Astrocyte (in vitro differentiated cells and primary cell): ENCODE data around the gene FGA. TPM values are rescaled to one million over a fixed set of nuclear protein-coding genes. Genes with fewer than 3 reads are reported as not detected.
"Not testable (repeated sequence)": the region's sequence is repeated elsewhere in the genome, so short reads cannot be mapped to it uniquely, and the experiment has no call there.

Experiments used
- DNase-seq: peaks from one replicate; pipeline ENCODE4 v3.0.0-alpha.2; 2010; ENCODE audit warnings: low read depth
- FAIRE-seq: peaks from 2 replicates; lab custom pipeline; 2011; peaks lifted over from hg19 to GRCh38; lab: Jason Lieb, UNC
- H2AFZ ChIP-seq: 2 replicates; pipeline ENCODE4 v1.6.0; 2012; ENCODE audit warnings: low read depth, low read length, inconsistent platforms
- H3K27ac ChIP-seq: 2 replicates; pipeline ENCODE4 v1.5.1; 2011; ENCODE audit warnings: low read depth, low read length, inconsistent platforms
- H3K27me3 ChIP-seq: 2 replicates; pipeline ENCODE4 v1.6.0; 2011; ENCODE audit warnings: low read length, inconsistent platforms; ENCODE audit not compliant: insufficient read depth
- H3K36me3 ChIP-seq: 2 replicates; pipeline ENCODE4 v1.5.1; 2011; ENCODE audit warnings: low read length, inconsistent platforms; ENCODE audit not compliant: insufficient read depth
- H3K4me1 ChIP-seq: 2 replicates; pipeline ENCODE4 v1.5.1; 2011; ENCODE audit warnings: low read length, inconsistent platforms; ENCODE audit not compliant: insufficient read depth
- H3K4me2 ChIP-seq: 2 replicates; pipeline ENCODE4 v1.6.0; 2012; ENCODE audit warnings: low read length, inconsistent platforms
- H3K4me3 ChIP-seq: 2 replicates; pipeline ENCODE4 v1.5.1; 2011; ENCODE audit warnings: low read depth, mild to moderate bottlenecking, low read length, inconsistent platforms; ENCODE audit not compliant: insufficient read depth
- H3K79me2 ChIP-seq: 2 replicates; pipeline ENCODE4 v1.6.0; 2012; ENCODE audit warnings: mild to moderate bottlenecking, low read length, inconsistent platforms; ENCODE audit not compliant: insufficient read depth
- H3K9ac ChIP-seq: 2 replicates; pipeline ENCODE4 v1.6.0; 2012; ENCODE audit warnings: mild to moderate bottlenecking, low read length, inconsistent platforms
- H3K9me3 ChIP-seq: 2 replicates; pipeline ENCODE4 v1.5.1; 2012; ENCODE audit warnings: low read depth, mild to moderate bottlenecking, low read length, inconsistent platforms; ENCODE audit not compliant: insufficient read depth
- H4K20me1 ChIP-seq: 2 replicates; pipeline ENCODE4 v1.6.0; 2012; ENCODE audit warnings: low read length, inconsistent platforms; ENCODE audit not compliant: insufficient read depth
- H3K27ac Mint-ChIP-seq: one replicate; pipeline ENCODE4 v1.8.0; 2021; ENCODE audit warnings: mild to moderate bottlenecking, mixed read lengths; ENCODE audit not compliant: unreplicated experiment
- H3K27me3 Mint-ChIP-seq: one replicate; pipeline ENCODE4 v1.8.0; 2021; ENCODE audit warnings: low read depth, mixed read lengths; ENCODE audit not compliant: unreplicated experiment
- H3K36me3 Mint-ChIP-seq: one replicate; pipeline ENCODE4 v1.8.0; 2021; ENCODE audit warnings: low read depth, mixed read lengths; ENCODE audit not compliant: unreplicated experiment
- H3K4me1 Mint-ChIP-seq: one replicate; pipeline ENCODE4 v1.8.0; 2021; ENCODE audit warnings: low read depth, mixed read lengths; ENCODE audit not compliant: unreplicated experiment
- H3K4me3 Mint-ChIP-seq: one replicate; pipeline ENCODE4 v1.8.0; 2021; ENCODE audit warnings: mild to moderate bottlenecking, moderate library complexity, mixed read lengths; ENCODE audit not compliant: unreplicated experiment
- H3K9me3 Mint-ChIP-seq: one replicate; pipeline ENCODE4 v1.8.0; 2021; ENCODE audit warnings: mild to moderate bottlenecking, mixed read lengths; ENCODE audit not compliant: unreplicated experiment
- CTCF ChIP-seq: IDR thresholded peaks from 2 replicates; pipeline ENCODE4 v1.5.1; 2011; ENCODE audit warnings: low read depth, mild to moderate bottlenecking, inconsistent platforms, low read length, moderate library complexity; ENCODE audit not compliant: insufficient read depth
- EZH2 ChIP-seq: IDR thresholded peaks from 2 replicates; pipeline ENCODE4 v1.6.1; 2012; ENCODE audit warnings: mild to moderate bottlenecking, low read length, inconsistent platforms; ENCODE audit not compliant: insufficient read depth
- total RNA-seq: library from RNA; stranded (reverse); gene quantifications from 2 replicates; pipeline ENCODE4 v1.2.1, GENCODE V29; 2021

The FGA gene
- total RNA-seq, 1 donor from 2014 or later = not detected

GRCh38 chr4:154597798-154598774 is 7.5 kb upstream of the FGA start:
- H3K4me3 Mint-ChIP-seq = no peak overlapping the region
- DNase-seq (no peak), FAIRE-seq (no peak)
- no peaks in the 10 kb centered on the region for H3K9me3 Mint-ChIP-seq
- no peak overlapping the region for H2AFZ ChIP-seq
- TF ChIP-seq EZH2 = no peak
- TF ChIP-seq CTCF = no peak
- H3K4me1 ChIP-seq = no peaks in the 10 kb centered on the region
- no peak overlapping the region for H3K27ac ChIP-seq
- no peak overlapping the region for H3K4me3 ChIP-seq
- no peaks in the 10 kb centered on the region for H3K36me3 Mint-ChIP-seq
- H3K27ac Mint-ChIP-seq = no peak overlapping the region
- H3K27me3 Mint-ChIP-seq = no peaks in the 10 kb centered on the region
- H3K4me1 Mint-ChIP-seq = no peaks in the 10 kb centered on the region
- no peaks in the 10 kb centered on the region for H3K9me3 ChIP-seq
- H3K36me3 ChIP-seq = no peaks in the 10 kb centered on the region
- H3K4me2 ChIP-seq = no peak overlapping the region
- H3K9ac ChIP-seq = no peak overlapping the region
- H4K20me1 ChIP-seq = no peaks in the 10 kb centered on the region
- no peaks in the 10 kb centered on the region for H3K27me3 ChIP-seq
- H3K79me2 ChIP-seq = no peaks in the 10 kb centered on the region

DNA sequence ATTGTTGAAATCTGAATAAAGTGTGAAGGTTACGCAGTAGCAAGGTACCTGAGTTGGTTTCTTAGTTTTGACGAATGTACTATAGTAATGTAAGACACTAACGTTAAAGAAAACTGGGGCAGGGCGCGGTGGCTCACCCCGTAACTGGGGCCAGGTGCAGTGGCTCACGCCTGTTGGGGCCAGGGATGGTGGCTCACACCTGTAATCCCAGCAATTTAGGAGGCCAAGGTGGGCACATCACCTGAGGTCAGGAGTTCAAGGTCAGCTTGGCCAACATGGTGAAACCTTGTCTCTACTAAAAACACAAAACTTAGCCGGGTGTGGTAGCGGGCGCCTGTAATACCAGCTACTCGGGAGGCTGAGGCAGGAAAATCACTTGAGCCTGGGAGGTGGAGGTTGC is 6.7 kb upstream of the FGA start:
- not testable (repeated sequence) for H3K4me1 ChIP-seq, H3K4me3 Mint-ChIP-seq, FAIRE-seq, H3K36me3 Mint-ChIP-seq, DNase-seq, H3K27ac ChIP-seq, H3K27ac Mint-ChIP-seq, H3K9me3 ChIP-seq, H3K4me2 ChIP-seq, H3K4me3 ChIP-seq, H3K9ac ChIP-seq, H3K9me3 Mint-ChIP-seq, H3K27me3 ChIP-seq, H3K27me3 Mint-ChIP-seq, H3K4me1 Mint-ChIP-seq, H3K79me2 ChIP-seq, H3K36me3 ChIP-seq, H4K20me1 ChIP-seq, H2AFZ ChIP-seq

GRCh38 chr4:154595807-154596206 is 5.3 kb upstream of the FGA start:
- FAIRE-seq = no peak
- no peak overlapping the region for H3K27ac Mint-ChIP-seq
- H3K36me3 ChIP-seq = no peaks in the 10 kb centered on the region

DNA sequence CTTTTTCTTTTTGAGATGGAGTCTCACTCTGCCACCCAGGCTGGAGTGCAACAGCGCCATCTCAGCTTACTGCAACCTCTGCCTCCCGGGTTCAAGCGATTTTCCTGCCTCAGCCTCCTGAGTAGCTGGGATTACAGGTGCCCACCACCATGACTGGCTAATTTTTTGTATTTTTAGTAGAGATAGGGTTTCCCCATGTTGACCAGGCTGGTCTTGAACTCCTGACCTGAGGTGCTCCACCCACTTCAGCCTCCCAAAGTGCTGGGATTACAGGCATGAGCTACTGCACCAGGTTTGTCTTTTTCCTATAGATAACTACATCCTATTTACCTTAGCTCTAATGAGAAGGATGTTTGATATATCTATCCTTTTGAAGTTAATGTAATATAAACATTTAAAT is 3.8 kb upstream of the FGA start:
- not testable (repeated sequence) for H3K9me3 Mint-ChIP-seq, DNase-seq, H3K27me3 Mint-ChIP-seq, H3K4me3 ChIP-seq, H3K27me3 ChIP-seq, H3K4me2 ChIP-seq, FAIRE-seq, H3K27ac Mint-ChIP-seq, H3K36me3 ChIP-seq, H3K9me3 ChIP-seq, H3K36me3 Mint-ChIP-seq, H2AFZ ChIP-seq, H3K4me1 ChIP-seq, H3K79me2 ChIP-seq, H4K20me1 ChIP-seq, H3K4me1 Mint-ChIP-seq, H3K27ac ChIP-seq, H3K4me3 Mint-ChIP-seq, H3K9ac ChIP-seq

More at GRCh38 chr4:154595807-154596206, 5.3 kb upstream of the FGA start:
- no peak overlapping the region for H3K4me3 ChIP-seq
- H2AFZ ChIP-seq = no peak overlapping the region
- no peaks in the 10 kb centered on the region for H3K4me1 ChIP-seq
- TF ChIP-seq CTCF (no peak), EZH2 (no peak)
- no peaks in the 10 kb centered on the region for H3K27me3 ChIP-seq
- no peak overlapping the region for H3K9ac ChIP-seq
- Mint-ChIP-seq H3K9me3 (no peaks in the 10 kb centered on the region), H3K4me1 (no peaks in the 10 kb centered on the region), H3K4me3 (no peak overlapping the region), H3K27me3 (no peaks in the 10 kb centered on the region), H3K36me3 (no peaks in the 10 kb centered on the region)
- no peaks in the 10 kb centered on the region for H4K20me1 ChIP-seq
- H3K4me2 ChIP-seq = no peak overlapping the region
- peak; percentile 84 for DNase-seq
- no peak overlapping the region for H3K27ac ChIP-seq
- H3K79me2 ChIP-seq = no peaks in the 10 kb centered on the region
- no peaks in the 10 kb centered on the region for H3K9me3 ChIP-seq
